Caco-2 (cell line): ENCODE measurements around the gene ETNK1. TPM values are rescaled to one million over a fixed set of nuclear protein-coding genes. Genes with fewer than 3 reads are reported as not detected.

Experiments
- BruUV-seq: library from RNA; stranded (reverse); fragments of 400-500 nt; replicated peaks from 2 replicates; lab custom pipeline; 2021; lab: Mats Ljungman, UMichigan
- CTCF ChIA-PET: fragments of 300-600 bp; sonication (Branson Sonifier 250); formaldehyde crosslinking; loops from one replicate; lab custom pipeline; 2022; ENCODE audit warnings: antibody characterized with exemption; lab: Charles Lee
- POLR2A ChIA-PET: fragments of 300-600 bp; sonication (Branson Sonifier 250); formaldehyde crosslinking; loops from one replicate; lab custom pipeline; 2022; ENCODE audit warnings: antibody characterized with exemption; lab: Charles Lee
- DNase-seq, 2 experiments: peaks; one replicate each; pipeline versions ENCODE4 v3.0.0 to v3.0.0-alpha.2; 2020 to 2022
- H3K27me3 ChIP-seq: replicated peaks from 2 replicates; pipeline ENCODE4 v1.6.0; 2011; ENCODE audit warnings: low read length; ENCODE audit not compliant: control insufficient read depth, insufficient read depth
- H3K36me3 ChIP-seq: 2 replicates; pipeline ENCODE4 v1.5.1; 2011; ENCODE audit warnings: low read length; ENCODE audit not compliant: control insufficient read depth, insufficient read depth
- H3K4me1 ChIP-seq: fragments of 250-450 bp; sonication (Bioruptor Pico); 2 replicates; pipeline ENCODE4 v1.5.1; 2020; ENCODE audit warnings: mild to moderate bottlenecking
- H3K4me3 ChIP-seq: 2 replicates; pipeline ENCODE4 v1.5.1; 2011; ENCODE audit warnings: low read depth, mild to moderate bottlenecking, control low read depth, low read length
- H3K9me3 ChIP-seq: fragments of 250-450 bp; sonication (Bioruptor Pico); 2 replicates; pipeline ENCODE4 v1.5.1; 2020; ENCODE audit warnings: mild to moderate bottlenecking, moderate library complexity
- H3K27ac Mint-ChIP-seq: one replicate; pipeline ENCODE4 v1.8.0; 2022; ENCODE audit warnings: mixed read lengths; ENCODE audit not compliant: unreplicated experiment
- H3K27me3 Mint-ChIP-seq: one replicate; pipeline ENCODE4 v1.8.0; 2022; ENCODE audit warnings: mixed read lengths; ENCODE audit not compliant: insufficient read depth, unreplicated experiment
- H3K36me3 Mint-ChIP-seq: one replicate; pipeline ENCODE4 v1.8.0; 2022; ENCODE audit warnings: mild to moderate bottlenecking, mixed read lengths; ENCODE audit not compliant: insufficient read depth, unreplicated experiment
- H3K4me1 Mint-ChIP-seq: one replicate; pipeline ENCODE4 v1.8.0; 2022; ENCODE audit warnings: low read depth, mixed read lengths; ENCODE audit not compliant: unreplicated experiment
- H3K4me3 Mint-ChIP-seq: one replicate; pipeline ENCODE4 v1.8.0; 2022; ENCODE audit warnings: mild to moderate bottlenecking, moderate library complexity, mixed read lengths; ENCODE audit not compliant: unreplicated experiment
- H3K9me3 Mint-ChIP-seq: one replicate; pipeline ENCODE4 v1.8.0; 2022; ENCODE audit warnings: mixed read lengths; ENCODE audit not compliant: unreplicated experiment
- CTCF ChIP-seq, 2 experiments: fragments of 200-600 bp in 1 of 2; IDR thresholded peaks; 1 replicate in 1 of 2; 2 replicates in 1 of 2; pipeline versions ENCODE4 v1.5.1 to v1.8.0; 2011 to 2022; ENCODE audit warnings: antibody characterized with exemption in 1 of 2, control low read depth in 1 of 2, inconsistent platforms in 1 of 2, low read depth in 1 of 2, low read length in 1 of 2, mild to moderate bottlenecking in 1 of 2, moderate library complexity in 1 of 2; ENCODE audit not compliant: insufficient read depth in 1 of 2, severe bottlenecking in 1 of 2, unreplicated experiment in 1 of 2
- intact Hi-C: fragments of 100-400 bp; cut with micrococcal nuclease; formaldehyde crosslinking; loops from one replicate; pipeline ENCODE4 v1.10.0; 2022; ENCODE audit not compliant: unreplicated experiment
- total RNA-seq: library from RNA; stranded (reverse); gene quantifications from 2 replicates; pipeline ENCODE4 v1.2.3, GENCODE V29; 2022

Gene ETNK1
- total RNA-seq, 1 experiment from 2014 or later: 78.7 TPM

GRCh38 chr12:22667122-22667521 is 42.2 kb downstream of the ETNK1 start:
- H3K4me1 ChIP-seq: no peaks in the 10 kb centered on the region
- no peaks in the 10 kb centered on the region for H3K27me3 ChIP-seq
- Mint-ChIP-seq H3K9me3 (no peaks in the 10 kb centered on the region), H3K27ac (no peak overlapping the region), H3K36me3 (peaks cover 28% of the 10 kb centered on the region), H3K27me3 (no peaks in the 10 kb centered on the region), H3K4me3 (no peak overlapping the region), H3K4me1 (no peaks in the 10 kb centered on the region)
- H3K36me3 ChIP-seq: peaks cover 2% of the 10 kb centered on the region
- BruUV-seq: no TSS peak
- CTCF ChIA-PET: no interaction called here
- no peaks in the 10 kb centered on the region for H3K9me3 ChIP-seq
- TF ChIP-seq CTCF (IDR thresholded peaks at IDR 0.05; ENCODE audit: insufficient read depth in 1 of 2, low read depth in 1 of 2, low read length in 1 of 2, severe bottlenecking in 1 of 2, unreplicated experiment in 1 of 2): no peak
- H3K4me3 ChIP-seq: no peak overlapping the region
- intact Hi-C loops: no loop called here
- no peak for DNase-seq
- POLR2A ChIA-PET: no interaction called here

GRCh38 chr12:22668441-22668840 is 43.5 kb downstream of the ETNK1 start:
- no peak overlapping the region for H3K27ac Mint-ChIP-seq
- ChIA-PET CTCF (no interaction called here), POLR2A (no interaction called here)
- Histone ChIP-seq H3K4me1 (no peaks in the 10 kb centered on the region), H3K4me3 (no peak overlapping the region), H3K36me3 (no peaks in the 10 kb centered on the region; the same call in 1 of the 2 replicates), H3K27me3 (no peaks in the 10 kb centered on the region), H3K9me3 (no peaks in the 10 kb centered on the region)
- H3K27me3 Mint-ChIP-seq: no peaks in the 10 kb centered on the region
- no peak for TF ChIP-seq CTCF (IDR thresholded peaks at IDR 0.05; ENCODE audit: insufficient read depth in 1 of 2, low read depth in 1 of 2, low read length in 1 of 2, severe bottlenecking in 1 of 2, unreplicated experiment in 1 of 2)
- intact Hi-C loops: no loop called here
- peaks cover 35% of the 10 kb centered on the region for H3K36me3 Mint-ChIP-seq
- H3K4me1 Mint-ChIP-seq: no peaks in the 10 kb centered on the region
- no peaks in the 10 kb centered on the region for H3K9me3 Mint-ChIP-seq
- BruUV-seq: no TSS peak
- no peak overlapping the region for H3K4me3 Mint-ChIP-seq
- DNase-seq: no peak

GRCh38 chr12:22670762-22671161 is 45.8 kb downstream of the ETNK1 start:
- CTCF ChIA-PET: interaction anchor here (0.9 to 1.6 kb wide), 2 partner anchors 140 to 141 kb away, joined by 3 to 6 read pairs; no protein-coding TSS in a partner anchor
- POLR2A ChIA-PET: no interaction called here
- intact Hi-C loops: loop anchor here (2.0 kb wide), 1 partner anchor 142 kb away; no protein-coding TSS in a partner anchor
- no peak for DNase-seq
- no peaks in the 10 kb centered on the region for H3K9me3 ChIP-seq
- H3K36me3 Mint-ChIP-seq: peaks cover 54% of the 10 kb centered on the region
- BruUV-seq: no TSS peak
- H3K4me3 ChIP-seq: no peak overlapping the region
- H3K36me3 ChIP-seq: peaks cover 2% of the 10 kb centered on the region; the same call in 1 of the 2 replicates
- no peaks in the 10 kb centered on the region for H3K27me3 Mint-ChIP-seq
- no peaks in the 10 kb centered on the region for H3K4me1 ChIP-seq
- no peaks in the 10 kb centered on the region for H3K9me3 Mint-ChIP-seq
- no peak overlapping the region for H3K4me3 Mint-ChIP-seq
- no peaks in the 10 kb centered on the region for H3K27me3 ChIP-seq
- H3K4me1 Mint-ChIP-seq: no peaks in the 10 kb centered on the region
- no peak overlapping the region for H3K27ac Mint-ChIP-seq
- TF ChIP-seq CTCF (IDR thresholded peaks at IDR 0.05; ENCODE audit: insufficient read depth in 1 of 2, low read depth in 1 of 2, low read length in 1 of 2, severe bottlenecking in 1 of 2, unreplicated experiment in 1 of 2): peak in 1 of 2 experiments; percentile 36
